Panc1 (cell line): Measurements from ENCODE around the gene H6PD.

Source experiments
- CTCF ChIP-seq: fragments of 450-650 bp; IDR thresholded peaks from 2 replicates; pipeline ENCODE4 v1.5.1; 2017; ENCODE audit warnings: mild to moderate bottlenecking
- POLR2AphosphoS5 ChIP-seq: IDR thresholded peaks from 2 replicates; pipeline ENCODE4 v1.6.1; 2012; ENCODE audit warnings: mild to moderate bottlenecking, low read depth, low read length, moderate library complexity
- REST ChIP-seq, 2 experiments: IDR thresholded peaks; 2 replicates each; pipeline ENCODE4 v1.6.1; 2011 to 2012; ENCODE audit warnings: low read depth in 2 of 2, control low read depth in 1 of 2, low read length in 1 of 2, mild to moderate bottlenecking in 1 of 2, moderate library complexity in 1 of 2; ENCODE audit not compliant: insufficient read depth in 1 of 2
- SIN3A ChIP-seq: IDR thresholded peaks from 2 replicates; pipeline ENCODE4 v1.6.1; 2012; ENCODE audit warnings: low read depth, mild to moderate bottlenecking, low read length, moderate library complexity, borderline replicate concordance; ENCODE audit not compliant: insufficient read depth
- TCF7L2 ChIP-seq: IDR thresholded peaks from 2 replicates; pipeline ENCODE4 v1.6.1; 2011; ENCODE audit warnings: mild to moderate bottlenecking, low read depth, low read length, inconsistent platforms

GRCh38 chr1:9296850-9297249 lies 62.3 kb downstream of the H6PD start:
- TF ChIP-seq CTCF (no peak), POLR2AphosphoS5 (no peak), REST (IDR thresholded peaks at IDR 0.05; ENCODE audit: insufficient read depth in 1 of 2, low read depth in 2 of 2, low read length in 1 of 2) (no peak), SIN3A (no peak), TCF7L2 (no peak)
